Limb (tissue), 2 donors: ENCODE measurements around the gene BABAM2.
"Not testable (repeated sequence)": the region's sequence is repeated elsewhere in the genome, so short reads cannot be mapped to it uniquely, and the experiment has no call there.

Experiments used
- DNase-seq, 2 donors: peaks; one replicate each; pipeline ENCODE4 v3.0.0-alpha.2; 2016; ENCODE audit errors: extremely low spot score in 2 of 2

BABAM2 gene

GRCh38 chr2:27890146-27890923 lies at the start of gene BABAM2, which contains the start of gene RBKS:
Gene BABAM2, plus strand, starts transcription at chr2:27890729. Its CDS starts 3,828 bp downstream, at chr2:27894557.
Gene RBKS, minus strand, starts transcription at chr2:27890387. Its CDS starts 42 bp downstream, at chr2:27890345.
- peak; percentile 80 to 94 for DNase-seq

- no peak for DNase-seq
These were observed 47.6 kb upstream of the BABAM2 start for GRCh38 chr2:27842894-27843293.

DNA sequence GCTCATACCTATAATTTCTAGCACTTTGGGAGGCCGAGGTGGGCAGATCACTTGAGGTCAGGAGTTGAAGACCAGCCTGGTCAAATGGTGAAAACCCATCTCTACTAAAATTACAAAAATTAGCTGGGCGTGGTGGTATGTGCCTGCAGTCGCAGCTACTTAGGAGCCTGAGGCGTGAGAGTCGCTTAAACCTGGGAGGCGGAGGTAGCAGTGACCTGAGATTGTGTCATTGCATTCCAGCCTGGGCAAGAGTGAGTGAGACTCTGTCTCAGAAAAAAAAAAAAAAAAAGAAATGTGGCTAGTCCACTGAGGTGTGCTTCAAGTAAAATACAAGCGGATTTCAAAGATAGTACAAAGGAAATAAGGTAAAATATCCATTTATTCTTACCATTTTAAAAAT lies 46.5 kb upstream of the BABAM2 start:
- no peak for DNase-seq

GRCh38 chr2:27844821-27845255 lies 45.7 kb upstream of the BABAM2 start:
- DNase-seq = no peak

DNA sequence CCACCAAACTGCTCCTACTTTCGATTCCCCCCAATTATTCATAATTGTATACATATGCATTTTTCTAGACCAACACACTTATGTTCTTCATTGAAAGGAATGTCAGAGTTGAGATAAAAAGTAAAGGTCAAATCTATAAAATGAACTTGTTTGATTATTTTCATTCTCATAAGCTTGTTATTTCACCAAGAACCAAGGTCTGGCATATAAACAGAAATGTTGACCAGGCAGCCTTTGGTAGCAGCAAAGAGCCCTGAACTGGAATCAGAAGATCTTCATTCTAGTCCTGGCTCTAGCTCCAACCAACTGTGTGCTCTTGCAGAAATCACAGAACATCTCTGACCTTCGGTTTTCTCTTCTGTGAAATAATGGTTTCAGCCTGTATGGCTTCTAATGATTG lies 43.2 kb upstream of the BABAM2 start:
- DNase-seq = no peak

- no peak for DNase-seq
These were observed 40.8 kb upstream of the BABAM2 start for GRCh38 chr2:27849558-27850205.

- DNase-seq = no peak
These were observed 37.8 kb upstream of the BABAM2 start for GRCh38 chr2:27852691-27853090.

DNA sequence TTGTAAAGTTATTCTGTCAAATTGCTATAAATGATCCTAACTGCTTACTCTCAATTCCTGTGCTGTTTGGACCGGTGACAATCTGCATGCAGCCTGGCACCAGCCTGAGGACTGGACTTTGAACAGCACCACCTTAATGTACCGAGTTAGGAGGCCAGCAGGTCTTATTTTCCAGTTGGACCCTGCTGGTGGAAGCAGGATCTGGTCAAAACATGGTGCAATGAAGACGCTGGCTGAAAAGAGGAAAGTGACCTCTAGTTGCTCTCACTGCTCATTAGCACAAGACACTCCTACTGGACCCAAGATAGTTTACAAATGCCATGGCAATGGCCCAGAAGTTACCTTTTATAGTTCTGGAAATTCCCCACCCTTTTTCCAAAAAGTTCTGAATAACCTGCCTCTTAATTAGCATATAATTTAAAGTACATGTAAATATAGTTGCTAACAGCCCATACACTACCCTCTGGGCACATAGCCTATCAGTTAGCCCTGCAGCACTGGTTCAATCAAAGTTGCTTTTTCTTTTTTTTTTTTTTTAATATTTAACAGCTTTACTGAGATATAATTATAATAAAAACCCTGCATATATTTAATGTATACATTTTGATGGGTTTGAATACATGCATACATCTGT lies 36.2 kb upstream of the BABAM2 start:
- DNase-seq = no peak

DNA sequence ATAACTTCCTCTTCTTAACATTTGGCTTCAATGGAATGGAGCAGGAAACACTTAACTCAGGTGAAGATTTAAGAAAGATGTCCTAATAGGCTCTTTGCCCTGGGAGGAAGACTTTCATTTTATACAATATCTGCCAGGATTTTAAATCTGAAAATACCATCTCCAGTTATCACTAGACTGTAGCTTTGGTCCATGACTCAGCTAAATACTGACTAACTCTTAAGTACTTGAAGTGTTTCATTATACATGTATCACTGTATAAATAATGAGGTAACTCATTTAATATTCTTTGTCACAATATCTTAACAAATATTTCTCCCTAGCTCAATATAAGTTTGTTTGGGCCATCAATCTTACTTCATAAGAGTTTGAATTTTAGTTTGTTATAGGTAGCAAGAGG lies 35.1 kb upstream of the BABAM2 start:
- DNase-seq = no peak

DNA sequence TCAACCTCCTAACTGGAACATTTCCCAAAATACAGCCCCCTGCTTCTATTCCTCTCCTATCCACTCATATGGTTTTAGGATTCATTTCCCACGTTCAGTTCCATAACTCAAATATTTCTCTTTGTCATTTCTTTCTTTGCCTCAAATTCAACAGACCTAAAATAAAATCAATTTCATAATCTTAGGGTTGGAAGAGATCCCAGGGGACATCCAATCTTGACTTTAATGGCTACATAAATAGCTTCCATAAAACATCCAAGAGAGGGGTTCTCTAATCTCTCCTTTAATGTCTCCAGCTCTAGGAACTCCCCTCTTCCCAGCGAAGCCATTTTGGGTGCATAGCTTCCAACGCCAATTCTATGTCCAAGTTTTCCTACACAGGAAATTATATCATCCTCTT lies 34.1 kb upstream of the BABAM2 start:
- no peak for DNase-seq

GRCh38 chr2:27856956-27857355 lies 33.6 kb upstream of the BABAM2 start:
- no peak for DNase-seq

GRCh38 chr2:27857417-27858172 lies 32.9 kb upstream of the BABAM2 start:
- no peak for DNase-seq

GRCh38 chr2:27860111-27860510 lies 30.4 kb upstream of the BABAM2 start:
- DNase-seq = no peak

GRCh38 chr2:27863146-27863545 lies 27.4 kb upstream of the BABAM2 start:
- no peak for DNase-seq

DNA sequence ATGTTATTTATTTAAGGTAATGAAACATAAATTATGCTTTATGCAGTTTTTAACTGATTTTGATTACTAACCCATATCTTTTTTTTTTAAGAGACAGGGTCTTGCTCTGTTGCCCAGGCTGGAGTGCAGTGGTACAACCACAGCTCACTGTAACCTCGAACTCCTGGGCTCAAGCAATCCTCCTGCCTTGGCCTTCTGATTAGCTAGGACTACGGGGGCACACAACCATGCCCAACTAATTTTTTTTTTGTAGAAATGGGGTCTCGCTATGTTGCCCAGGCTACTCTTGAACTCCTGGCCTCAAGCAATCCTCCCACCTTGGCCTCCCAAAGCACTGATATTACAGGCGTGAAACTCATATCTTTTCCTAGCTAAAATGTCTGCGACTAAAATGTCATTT lies 26.6 kb upstream of the BABAM2 start:
- not testable (repeated sequence) for DNase-seq

GRCh38 chr2:27866237-27866636 lies 24.3 kb upstream of the BABAM2 start:
- DNase-seq = no peak

GRCh38 chr2:27869763-27870162 lies 20.8 kb upstream of the BABAM2 start:
- no peak for DNase-seq

DNA sequence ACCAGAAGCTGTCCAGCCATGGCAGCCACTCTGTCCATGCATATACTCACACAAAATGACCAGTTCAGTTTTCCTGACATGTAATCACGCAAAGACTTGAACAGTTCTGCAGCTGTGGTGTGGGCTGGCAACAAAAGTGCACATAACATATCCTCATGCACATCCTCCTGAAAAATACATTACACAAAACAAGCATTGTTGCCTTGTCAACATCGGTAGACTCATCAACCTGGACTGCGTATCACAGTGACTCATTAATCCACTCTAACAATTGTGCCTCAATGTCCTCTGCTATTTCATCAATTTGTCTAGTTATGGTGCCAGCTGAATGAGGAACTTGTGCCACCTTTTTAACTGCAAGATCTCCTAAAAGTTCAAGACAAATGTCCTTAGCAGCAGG lies 19.8 kb upstream of the BABAM2 start:
- no peak for DNase-seq

GRCh38 chr2:27871802-27872201 lies 18.7 kb upstream of the BABAM2 start:
- no peak for DNase-seq

GRCh38 chr2:27873091-27873490 lies 17.4 kb upstream of the BABAM2 start:
- no peak for DNase-seq

- no peak for DNase-seq
These were observed 15.2 kb upstream of the BABAM2 start for GRCh38 chr2:27875089-27875881.
